Non-pigmented ciliary epithelial cell (primary cell): ENCODE data around the gene ARHGDIA.

Source experiments
- DNase-seq: peaks from one replicate; pipeline ENCODE4 v3.0.0-alpha.2; 2010; ENCODE audit warnings: low read depth

The ARHGDIA gene

DNA sequence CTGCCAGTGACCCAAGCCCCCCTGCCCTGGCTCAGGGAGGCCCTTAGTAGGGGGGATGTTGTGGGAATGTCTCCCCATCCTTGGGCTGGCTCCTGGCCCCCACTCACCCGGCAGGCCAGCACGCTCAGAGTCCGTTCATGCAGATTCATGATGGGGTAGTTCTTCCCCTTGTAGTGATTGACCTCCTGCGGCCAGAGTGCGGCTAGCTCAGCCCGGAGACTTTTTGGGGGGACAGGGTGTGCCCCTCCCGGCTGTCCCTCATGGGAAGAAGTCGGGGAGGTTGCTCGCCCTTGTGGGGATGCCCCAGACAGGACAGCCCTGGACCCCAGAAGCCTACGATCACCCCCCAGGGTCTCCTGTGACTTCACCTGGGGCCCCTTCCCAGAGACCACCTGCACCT, 34.9 kb upstream of the ARHGDIA start:
- no peak for DNase-seq

DNA sequence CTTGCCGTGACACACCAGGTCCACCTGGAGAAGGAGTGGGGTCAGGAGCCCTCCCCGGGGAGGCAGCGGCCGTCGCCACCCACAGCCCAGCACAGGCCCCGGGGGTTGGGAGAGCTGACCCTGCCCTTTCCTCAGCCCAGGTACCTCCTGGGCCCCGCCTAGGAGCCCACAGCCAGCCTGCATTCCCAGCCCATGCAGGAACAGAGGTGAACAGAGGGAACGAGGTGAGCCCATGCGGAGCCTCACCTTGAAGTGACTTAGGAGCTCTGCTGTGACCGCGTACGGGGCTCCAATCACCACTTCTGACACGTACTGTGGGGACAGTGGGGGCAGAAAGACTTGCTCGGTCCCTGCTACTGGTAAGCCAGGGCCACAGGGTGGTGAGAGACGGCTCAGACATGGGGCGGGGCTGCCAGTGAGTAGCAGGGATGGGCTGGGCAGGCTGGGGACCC, 34.3 kb upstream of the ARHGDIA start:
- no peak for DNase-seq

DNA sequence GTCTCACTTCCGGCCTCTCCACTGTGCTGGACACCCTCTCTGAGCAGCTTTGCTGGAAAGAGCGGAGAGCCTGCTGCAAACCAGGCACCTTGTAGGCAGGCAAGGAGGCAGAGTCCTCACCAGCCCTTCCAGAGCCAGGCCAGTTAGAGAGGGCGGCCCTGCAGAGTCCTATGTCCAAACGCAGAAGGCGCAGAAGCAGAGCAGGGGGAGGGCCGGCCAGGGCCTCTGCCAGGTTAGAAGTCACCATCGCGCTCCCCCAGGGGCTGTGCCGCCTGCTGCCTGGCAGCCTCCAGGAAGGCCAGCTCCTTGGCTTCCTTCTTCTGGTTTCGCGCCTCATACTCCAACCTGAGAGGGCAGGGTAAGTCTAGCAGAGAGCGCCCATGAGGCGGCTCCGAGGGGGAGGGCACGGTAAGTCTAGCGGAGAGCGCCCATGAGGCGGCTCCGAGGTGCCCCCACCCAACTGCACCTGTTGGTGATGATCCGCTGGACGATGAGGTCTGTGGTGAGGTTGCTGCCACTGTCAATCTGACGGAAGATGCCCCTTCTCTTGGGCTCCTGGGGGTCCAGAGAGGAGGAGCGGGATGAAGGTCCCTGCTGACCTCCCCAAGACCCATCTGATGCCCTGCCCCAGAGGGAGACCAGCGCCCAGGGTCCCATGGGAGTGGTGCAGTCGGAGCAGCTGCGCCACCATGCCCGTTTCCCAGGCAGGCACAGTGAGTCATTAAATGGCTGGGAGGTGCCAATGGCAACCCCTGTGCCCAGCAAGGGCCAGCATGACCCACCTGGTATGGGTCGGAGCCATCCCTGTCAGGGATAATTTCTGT, 33.7 kb upstream of the ARHGDIA start:
- no peak for DNase-seq

DNA sequence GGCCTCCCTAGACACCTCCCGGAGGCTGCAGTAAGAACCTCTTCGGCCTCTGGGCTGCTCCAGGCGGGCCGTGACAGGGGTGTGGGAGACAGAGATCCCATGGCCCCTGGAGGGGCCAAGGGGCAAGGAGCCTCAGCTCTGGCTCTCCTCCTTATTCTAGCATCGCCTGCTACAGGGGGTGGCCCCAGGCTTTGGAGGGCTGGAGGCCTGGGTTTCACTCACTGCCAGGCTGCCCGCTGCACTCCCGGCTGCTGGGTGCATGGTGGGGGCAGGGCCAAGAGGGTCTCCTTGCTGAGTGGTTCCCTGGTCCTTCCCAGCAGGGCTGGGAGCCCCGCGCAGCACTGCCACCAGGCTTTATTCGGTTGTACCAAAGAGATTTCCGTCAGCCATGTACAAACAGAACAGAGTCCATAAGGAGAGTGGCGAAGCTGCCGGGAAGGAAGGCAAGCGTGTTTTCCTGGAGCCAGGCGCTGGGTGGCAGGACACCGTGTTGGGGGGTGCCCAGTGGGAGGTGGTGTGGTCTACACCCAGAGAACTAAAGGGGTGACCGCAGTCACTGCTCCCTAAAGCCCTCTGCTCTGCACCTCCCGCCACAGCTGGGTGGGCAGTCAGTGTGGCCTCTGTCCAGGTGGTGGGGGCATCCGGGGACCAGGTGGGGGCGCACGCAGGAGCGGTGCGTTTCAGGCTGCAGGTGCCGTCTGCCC, 32.9 kb upstream of the ARHGDIA start:
- DNase-seq = no peak

DNA sequence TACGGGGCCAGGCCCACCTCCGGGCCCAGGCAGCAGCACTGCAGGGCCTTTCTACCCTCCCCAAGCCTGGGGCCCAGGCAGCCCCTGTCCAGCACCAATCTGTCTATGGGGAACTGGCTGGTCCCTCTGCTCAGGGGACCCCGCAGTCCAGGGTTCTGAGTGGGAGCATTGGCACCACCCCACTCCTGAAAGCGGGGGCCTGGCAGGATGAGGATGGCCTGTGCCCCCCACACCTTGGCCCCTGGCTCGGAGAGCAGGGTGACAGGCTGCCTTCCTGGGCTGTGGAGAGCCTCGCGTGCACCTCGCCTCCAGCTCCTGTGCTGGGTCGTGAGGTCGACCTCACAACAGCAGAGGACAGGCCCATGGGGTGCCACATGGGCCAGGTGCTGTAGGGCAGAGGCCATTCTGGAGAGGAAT, 32.3 kb upstream of the ARHGDIA start:
- DNase-seq = no peak

DNA sequence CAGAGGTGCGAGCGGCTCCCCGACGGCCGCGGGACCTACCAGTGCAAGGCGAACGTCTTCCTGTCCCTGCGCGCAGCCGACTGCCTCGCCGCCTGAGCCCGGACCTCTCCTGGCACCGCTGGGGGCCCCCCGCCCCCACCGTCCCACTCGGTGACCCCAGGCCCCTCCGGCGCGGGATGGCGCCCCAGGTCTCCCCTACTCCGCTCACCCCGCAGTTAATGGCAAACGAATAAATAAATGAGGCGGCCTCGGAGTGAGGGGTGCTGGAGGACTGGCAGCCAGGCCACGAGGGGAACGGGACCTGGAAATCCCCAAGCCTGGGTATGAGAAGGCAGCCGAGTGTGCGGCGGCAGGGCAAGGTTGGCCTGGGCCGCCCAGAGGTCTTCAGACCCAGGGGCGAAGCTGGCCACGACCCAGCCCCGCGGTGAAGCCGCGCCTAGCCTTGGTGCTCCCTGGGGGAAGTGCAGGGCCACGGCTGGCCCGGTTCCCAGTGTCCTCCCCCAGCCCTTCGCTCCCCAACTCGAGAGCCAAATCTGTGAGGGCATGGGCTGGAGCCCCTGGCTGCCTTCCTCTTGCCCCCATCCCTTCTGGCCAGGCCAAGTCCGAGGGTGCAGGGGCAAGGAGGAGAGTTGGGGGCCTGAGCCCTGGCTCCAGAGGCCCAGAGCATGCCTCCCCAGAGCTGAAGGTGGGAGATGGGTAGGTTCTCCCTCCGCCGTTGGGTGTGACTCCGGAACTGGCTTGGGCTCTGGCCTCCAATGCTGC, 31.7 kb upstream of the ARHGDIA start:
- DNase-seq = no peak

DNA sequence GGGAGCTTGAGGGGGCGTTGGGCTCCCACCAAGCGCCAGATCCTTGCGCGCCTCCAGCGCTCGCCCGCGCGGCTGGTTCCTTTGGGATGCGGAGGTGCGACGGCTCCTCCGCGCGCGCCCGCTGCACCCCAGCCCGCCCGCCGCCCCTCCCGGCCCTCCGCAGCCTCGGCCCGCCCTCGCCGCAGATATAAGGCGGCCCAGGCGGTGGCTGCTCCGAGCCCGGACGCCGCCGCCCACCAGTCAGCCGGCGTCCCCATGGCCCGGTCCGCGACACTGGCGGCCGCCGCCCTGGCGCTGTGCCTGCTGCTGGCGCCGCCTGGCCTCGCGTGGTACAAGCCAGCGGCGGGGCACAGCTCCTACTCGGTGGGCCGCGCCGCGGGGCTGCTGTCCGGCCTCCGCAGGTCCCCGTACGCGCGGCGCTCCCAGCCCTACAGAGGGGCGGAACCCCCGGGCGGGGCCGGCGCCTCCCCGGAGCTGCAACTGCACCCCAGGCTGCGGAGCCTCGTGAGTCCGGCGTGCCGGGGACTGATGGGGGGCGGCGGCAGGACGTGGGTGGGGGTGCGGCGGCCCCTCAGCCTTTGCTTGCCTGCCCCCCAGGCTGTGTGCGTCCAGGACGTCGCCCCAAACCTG, 31.0 kb upstream of the ARHGDIA start, which contains the start of gene NPB:
Gene NPB, plus strand, starts transcription at position 216 of the 630 bp plus-strand sequence. Its CDS starts 40 bp downstream, at position 256.
- DNase-seq = no peak

DNA sequence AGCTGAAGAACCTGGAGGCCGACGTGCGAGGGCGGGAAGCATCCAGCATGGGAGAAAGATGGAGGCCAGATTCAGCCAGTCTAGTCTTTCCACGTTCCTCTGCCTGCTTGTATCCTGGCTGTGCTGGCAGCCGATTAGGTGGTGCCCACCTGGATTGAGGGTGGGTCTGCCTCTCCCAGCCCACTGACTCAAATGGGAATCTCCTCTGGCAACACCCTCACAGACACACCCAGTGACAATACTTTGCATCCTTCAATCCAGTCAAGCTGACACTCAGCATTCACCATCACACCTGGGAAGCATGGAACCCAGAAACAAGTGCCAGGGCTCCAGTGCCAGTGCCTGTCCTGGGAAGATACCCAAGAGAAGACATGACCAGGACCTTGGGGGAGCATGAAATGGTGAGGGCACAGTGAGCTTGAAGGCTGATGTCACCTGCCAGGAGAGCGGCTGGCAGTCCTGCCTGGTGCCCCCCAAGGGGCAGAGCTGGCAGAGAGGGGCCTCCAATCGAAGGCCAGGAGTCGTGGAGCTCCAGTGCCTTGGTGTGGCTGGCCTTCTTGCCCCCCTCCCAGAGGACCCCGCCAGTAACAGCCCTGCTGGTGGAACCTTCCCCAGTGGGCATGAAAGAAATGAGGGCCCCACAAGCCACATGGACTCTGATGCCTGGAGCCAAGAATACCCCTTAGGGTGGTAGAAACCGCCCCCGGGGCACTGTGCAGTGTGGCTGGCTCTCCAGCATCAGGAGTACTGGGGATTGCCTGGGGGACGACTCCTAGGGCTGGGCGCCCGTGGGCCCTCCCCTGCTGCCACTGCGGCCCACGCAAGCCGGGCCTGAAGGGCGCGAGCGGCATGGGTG, 30.3 kb upstream of the ARHGDIA start:
- no peak for DNase-seq

DNA sequence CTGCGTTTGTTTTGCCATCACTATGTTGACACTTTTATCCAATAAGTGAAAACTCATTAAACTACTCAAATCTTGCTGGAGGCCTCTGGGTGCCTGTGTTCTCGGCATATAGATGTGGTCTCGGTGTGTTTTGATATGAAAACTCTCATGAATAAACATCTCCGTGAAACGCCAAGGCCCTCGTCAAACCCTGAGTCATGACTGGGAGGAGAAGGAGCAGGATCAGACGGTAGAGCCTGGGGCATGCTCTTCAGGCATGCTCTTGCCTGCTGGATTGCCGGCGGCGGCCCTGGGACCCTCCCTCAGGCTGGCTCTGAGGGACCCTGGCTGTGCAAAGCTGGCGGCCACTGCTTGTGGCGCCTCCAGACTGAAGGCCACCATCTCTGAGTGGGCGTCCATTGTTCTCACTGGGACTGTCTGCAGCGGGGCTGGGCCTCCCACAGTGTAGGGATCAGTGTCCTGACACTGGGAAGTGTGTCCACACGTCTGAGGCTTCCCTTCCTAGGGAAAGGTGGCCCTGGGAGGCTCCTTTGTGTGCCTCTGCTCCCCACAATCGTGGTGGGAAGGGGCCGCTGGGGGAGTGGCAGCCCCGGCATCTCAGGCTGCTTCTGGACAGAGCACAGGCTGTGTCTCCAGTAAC, 29.2 kb upstream of the ARHGDIA start:
- DNase-seq = no peak

DNA sequence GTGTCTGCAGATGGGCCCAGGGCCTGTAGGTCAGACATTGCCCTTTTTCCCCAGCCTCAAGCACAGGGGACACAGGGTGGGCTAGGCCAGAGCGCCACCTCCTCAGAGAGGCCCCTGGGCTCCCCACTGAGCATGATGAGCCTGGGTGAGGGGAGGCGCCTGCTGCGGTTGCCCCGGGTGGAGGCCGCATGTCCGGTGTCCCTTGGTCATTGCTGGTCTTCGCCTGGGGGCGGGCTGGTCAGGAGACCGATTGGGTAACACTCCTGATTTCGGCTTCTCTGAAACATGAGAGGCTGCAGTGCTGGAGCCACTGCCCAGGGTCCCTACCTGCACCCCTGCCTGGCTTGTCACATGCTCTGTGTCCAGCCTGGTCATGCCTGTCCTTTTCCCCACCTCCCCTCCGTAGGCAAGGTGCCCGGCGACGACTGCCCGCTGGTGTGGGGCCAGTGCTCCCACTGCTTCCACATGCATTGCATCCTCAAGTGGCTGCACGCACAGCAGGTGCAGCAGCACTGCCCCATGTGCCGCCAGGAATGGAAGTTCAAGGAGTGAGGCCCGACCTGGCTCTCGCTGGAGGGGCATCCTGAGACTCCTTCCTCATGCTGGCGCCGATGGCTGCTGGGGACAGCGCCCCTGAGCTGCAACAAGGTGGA, 28.5 kb upstream of the ARHGDIA start:
- DNase-seq = no peak

DNA sequence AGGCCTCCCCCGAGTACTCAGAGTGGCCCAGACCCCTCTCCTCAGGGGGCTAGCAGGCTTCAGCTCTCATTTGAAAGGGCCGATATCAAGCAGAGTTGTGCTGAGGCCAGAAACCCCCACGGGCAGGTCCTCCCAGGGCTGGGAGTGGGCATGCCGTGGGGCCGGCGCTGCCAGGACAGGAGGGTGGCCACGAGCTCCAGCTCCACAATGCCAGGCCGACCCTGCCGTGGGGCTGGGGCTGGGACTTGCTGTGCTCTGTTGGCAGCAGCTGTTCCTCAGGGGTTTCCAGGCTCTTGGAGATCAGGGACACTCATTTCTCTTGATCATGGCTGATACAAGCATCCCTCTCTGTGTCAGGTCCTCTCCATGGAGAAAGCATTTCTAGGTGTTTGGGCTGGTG, 27.7 kb upstream of the ARHGDIA start:
- no peak for DNase-seq

DNA sequence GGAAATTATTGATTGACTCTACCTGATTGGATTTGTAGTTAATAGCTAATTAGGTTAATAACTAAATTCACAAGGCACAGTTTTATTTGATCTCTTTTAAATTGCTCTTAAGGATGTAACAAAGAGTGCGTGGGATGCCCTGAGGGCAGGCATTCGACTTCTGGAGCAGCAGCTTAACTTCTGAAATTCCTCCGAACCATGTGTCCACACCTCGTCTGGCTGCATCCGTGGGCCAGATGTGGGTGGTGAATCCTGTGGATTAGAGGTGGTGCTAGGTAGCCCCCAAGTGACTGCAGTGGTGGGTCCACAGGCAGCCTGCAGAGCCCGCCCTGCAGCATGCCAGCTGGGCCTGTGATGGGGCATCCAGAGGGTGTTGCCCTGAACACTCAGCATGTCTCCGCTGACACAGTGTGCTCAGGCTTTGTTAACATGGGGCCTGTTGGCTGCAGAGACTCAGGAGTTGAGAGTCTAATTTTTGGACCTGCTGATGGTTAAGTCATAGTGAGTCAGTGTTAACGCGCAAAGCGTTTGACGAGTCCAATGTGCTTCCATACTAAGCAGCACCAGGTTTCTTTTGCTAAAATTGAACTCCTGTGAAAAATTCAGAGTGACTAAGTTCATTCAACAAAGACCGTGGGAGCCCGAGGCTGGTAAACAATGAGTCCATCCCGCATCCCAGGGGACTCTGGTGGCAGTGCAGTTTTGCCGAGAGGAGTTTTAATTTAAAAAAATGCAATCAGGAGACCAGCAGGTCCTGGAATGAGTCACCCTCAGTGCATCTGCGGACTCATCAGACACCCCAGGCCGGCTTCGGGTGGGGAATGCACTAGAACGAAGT, 27.1 kb upstream of the ARHGDIA start:
- peak; percentile 82 for DNase-seq

DNA sequence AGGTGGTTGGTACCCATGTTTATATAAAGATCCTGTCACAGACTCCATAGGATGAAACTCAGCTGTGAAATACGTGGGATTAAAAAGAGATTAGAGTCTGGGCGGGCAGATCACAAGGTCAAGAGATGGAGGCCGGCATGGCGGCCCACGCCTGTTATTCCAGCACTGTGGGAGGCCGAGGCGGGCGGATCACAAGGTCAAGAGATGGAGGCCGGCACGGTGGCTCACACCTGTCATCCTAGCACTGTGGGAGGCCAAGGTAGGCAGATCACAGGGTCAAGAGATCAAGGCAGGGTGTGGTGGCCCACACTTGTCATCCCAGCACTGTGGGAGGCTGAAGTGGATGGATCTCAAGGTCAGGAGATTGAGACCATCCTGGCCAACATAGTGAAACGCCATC, 24.3 kb upstream of the ARHGDIA start:
- DNase-seq = no peak

DNA sequence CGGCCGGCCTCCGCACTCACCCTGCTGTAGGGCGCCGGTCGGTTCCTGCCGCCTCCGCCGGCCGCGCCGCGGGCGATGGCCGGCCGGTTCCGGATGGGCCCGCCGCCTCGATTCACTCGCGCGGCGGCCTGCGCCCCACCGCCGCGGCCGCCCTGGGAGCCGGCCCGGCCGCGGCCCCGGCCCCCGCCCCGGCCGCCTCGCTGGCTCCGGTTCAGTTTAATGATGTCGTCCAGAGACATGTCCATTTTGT, 20.1 kb upstream of the ARHGDIA start:
- no peak for DNase-seq

DNA sequence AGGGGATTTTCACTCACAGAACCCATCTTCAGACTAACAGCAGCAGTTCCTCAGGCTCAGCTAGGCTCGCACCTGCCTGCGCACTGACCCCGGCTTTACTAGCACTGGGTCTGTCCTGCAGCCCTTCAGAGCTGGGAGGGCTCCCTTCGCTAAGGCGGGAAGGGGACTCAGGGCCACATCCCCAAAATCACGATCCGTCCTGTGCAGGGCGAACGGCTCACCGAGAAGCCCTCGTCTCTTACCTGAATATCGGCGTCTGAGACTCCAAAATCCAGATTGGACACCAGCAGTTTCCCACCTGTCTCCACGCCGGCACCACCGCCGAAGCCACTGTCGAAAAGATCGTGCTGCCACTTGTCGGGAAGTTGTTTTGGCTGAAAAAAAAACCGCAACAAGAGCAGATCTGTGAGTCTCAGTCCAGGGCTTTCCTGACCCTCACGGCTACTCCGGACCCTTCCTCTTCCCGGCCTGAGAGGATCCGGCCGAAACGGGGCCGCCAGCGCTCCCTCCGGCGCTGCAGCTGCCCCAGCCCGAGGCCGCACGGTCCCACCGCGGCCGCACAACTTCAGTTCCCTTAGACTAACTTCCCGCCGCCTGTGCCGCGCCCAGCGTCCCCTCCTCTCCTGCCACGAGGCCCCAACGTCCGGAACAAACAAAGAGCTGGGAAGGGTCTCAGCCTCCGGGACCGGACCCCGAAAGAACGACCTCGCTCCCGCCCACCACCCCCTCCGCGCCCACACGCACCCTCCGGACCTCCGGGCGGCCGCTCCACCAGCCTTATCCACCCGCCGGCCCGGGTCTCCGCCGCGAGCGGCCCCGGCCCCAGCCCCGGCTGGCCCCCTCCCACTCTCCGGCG, 19.5 kb upstream of the ARHGDIA start:
- DNase-seq = no peak

DNA sequence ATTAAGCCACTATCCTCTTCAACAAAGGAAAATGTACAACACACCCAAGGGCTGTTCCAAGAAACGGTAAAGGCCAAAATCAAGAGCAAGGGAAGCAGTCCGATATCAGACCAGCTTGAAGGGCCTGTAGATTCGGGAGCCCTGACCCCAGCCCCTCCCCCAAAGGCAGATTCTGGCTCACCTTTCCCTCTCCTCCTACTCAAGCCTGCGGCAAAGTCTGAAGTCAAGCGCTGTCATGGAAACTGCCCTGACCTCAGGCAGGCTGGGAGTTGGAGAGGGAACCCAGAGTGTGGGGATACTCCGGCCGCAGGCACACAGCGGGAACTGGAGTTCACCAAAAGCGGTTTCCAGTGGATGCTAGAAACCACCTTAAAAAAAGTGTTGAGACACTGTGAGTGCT, 18.5 kb upstream of the ARHGDIA start:
- DNase-seq = no peak

DNA sequence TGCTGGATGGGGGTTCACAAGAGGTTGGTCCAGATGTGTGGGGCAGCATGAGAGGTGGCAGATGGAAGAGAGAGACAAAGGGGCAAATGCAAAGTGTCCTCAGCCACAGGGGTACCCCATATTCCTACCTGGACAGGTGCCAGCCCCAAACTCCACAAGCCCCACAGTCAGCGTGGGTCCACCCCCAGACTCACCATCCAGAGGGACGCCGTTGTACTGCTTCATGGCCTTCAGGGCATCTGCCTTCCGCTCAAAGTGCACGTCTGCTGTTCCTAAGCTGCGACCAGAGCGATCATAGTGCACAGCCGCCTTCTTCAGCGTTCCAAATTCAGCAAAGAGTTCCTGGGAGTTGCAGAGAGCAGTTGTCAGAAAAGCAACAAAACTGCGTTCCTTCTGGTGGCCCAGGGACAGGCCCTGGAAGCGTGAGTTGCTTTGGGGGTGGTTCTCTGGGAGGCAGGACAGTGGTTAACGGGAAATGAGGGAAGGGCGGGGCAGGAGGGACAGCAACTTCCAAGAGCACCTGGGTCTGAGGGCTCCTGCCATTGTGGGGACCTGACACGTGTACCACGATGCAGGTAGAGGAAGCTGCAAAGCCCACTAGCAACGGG, 18.0 kb upstream of the ARHGDIA start:
- DNase-seq = no peak
